Stimulated activated CD4-positive, alpha-beta T cell treated with anti-CD3 and anti-CD28 coated beads, Interleukin-15, amount 100 ng/mL, for 48 hours (primary cell): ENCODE data around the gene RIT1.

Experiments
- DNase-seq, 2 donors: peaks; one replicate each; pipeline ENCODE4 v3.0.0-alpha.2; 2020; ENCODE audit warnings: low read depth in 2 of 2

The RIT1 gene

DNA sequence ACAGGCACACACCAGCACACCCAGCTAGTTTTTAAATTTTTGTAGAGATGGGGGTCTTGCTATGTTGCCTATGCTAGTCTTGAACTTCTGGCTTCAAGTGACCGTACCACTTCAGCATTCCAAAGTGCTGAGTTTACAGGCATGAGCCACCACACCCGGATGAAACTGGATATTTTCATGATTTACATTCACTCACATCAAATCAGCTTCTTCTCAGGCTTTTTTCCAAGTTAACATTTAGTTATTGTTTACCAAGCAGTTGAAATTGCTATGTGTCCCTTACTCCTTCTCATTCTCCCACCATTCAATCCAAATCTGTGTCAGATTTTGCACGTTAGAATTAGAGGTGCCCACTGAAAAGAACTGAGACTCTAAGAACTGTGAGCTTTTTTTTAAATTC lies 18.4 kb downstream of the RIT1 start:
- no peak for DNase-seq

DNA sequence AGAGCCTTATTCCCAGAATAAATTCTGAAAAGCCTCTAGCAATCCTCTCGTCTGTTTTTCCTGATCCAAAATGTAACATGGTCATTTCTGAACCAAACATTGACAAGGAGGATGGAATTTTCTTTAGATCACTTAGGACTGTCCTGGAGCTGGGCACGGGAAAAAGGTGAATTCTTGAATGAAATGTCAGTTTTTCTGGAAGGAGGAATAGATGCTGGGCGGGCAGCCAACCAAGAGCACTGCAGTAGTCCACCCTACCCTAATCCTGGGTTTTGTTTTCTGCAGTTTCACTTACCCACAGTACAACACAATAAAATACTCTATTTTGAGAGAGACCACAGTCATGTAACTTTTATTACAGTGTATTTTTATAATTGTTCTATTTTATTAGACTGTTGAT lies 20.9 kb downstream of the RIT1 start:
- no peak for DNase-seq

- DNase-seq, result no peak
Measured at GRCh38 chr1:155889566-155889965, 21.6 kb downstream of the RIT1 start.

GRCh38 chr1:155888481-155888880 lies 22.7 kb downstream of the RIT1 start:
- no peak for DNase-seq

DNA sequence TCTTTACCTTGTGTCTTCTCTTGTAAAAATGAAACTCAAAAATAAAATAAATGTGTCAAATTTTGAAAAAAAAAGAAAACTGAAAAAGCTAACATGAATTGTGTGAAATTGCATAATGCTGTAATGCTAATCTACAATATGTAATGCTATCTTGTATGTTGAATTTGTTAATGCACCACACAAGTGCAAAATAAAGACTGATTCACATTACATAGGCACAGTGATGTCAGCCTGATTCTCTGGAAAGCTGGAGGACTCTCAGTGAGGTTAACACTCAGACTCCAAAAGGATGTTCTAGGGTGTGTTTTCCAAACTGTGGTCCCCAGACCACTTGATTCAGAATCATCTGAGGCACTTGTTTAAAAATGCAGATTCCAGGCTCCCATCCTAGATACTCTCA lies 26.2 kb downstream of the RIT1 start:
- no peak for DNase-seq

DNA sequence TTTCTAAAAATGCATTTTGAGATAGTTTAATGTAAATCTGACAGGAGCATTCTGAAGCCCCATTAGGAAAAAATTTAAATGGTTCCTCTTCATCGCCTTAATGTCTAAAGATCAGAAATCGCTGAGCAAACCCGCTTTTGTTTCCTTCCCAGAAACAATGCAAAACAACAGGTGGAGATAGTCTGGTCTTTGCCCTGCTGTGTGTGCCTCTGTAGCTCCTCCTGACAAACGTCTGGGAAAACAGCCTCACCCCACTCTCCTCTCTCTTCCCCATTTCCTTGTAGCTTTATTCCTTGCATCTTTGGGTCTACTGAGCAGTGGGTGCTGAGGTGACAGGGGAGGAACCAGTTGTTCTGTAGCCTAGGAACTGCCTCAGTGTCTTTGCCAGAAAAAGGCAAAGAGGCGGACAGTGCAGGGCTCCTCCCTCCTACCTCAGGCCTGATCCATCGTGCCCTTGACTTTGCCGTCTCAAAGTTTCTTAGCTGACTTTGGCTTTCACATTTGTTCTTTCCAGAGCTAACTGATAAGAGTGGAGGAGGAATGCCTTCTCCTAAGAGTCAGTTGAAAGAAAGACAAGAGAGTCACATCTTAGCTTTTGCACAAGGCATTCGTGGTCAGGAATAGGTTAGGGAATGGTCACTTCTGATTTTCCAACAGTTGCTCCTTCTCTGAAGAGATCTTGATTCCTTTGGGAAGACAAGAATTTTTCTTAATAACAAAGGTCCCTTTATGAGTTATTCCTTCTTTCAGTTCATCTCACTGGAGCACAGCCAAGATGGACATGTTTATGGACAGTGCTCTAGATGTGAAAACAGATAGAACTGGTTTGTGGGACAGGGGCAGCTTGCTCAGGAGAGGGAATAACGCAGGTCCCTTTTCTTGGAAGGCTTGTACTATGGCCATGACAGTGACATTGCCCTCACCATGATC lies 26.9 kb downstream of the RIT1 start:
- no peak for DNase-seq

- DNase-seq, result no peak
Measured at GRCh38 chr1:155882766-155883165, 28.4 kb downstream of the RIT1 start.

DNA sequence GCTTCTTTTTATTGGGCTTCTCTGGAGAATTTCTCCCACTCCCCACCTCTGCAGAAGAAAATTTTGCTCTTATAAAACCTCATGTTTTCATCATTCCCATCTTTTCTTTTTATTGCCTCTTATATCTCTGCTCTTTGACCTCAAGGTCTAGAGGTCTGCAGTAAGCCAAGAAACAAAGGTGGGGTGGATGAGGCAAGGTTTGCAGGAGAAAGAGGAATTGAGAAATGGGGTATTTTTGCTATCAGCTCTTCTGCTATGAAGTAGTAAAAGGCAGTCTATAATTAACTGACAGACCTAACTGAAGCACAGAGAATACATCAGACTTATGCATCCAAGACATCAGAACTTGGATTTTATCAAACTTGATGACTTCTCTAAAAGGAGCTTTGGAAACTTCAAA lies 28.9 kb downstream of the RIT1 start:
- DNase-seq, result no peak

DNA sequence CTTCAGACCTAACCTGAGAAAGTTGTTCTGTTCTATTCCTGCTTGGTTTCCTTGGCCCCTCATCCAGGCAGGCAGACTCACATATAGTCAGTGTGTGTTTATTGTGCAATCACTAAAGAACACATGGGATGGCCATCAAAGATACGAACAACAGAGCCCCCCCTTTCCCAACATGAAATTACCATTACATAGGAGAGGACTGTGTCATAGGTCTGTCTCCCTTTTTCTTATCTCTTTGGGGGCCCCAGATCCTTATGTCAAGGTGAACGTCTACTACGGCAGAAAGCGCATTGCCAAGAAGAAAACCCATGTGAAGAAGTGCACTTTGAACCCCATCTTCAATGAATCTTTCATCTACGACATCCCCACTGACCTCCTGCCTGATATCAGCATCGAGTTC lies 30.2 kb downstream of the RIT1 start:
- no peak for DNase-seq

GRCh38 chr1:155880251-155880650 lies 30.9 kb downstream of the RIT1 start:
- DNase-seq, result no peak

- no peak for DNase-seq
Measured at GRCh38 chr1:155877945-155878344, 33.2 kb downstream of the RIT1 start.

DNA sequence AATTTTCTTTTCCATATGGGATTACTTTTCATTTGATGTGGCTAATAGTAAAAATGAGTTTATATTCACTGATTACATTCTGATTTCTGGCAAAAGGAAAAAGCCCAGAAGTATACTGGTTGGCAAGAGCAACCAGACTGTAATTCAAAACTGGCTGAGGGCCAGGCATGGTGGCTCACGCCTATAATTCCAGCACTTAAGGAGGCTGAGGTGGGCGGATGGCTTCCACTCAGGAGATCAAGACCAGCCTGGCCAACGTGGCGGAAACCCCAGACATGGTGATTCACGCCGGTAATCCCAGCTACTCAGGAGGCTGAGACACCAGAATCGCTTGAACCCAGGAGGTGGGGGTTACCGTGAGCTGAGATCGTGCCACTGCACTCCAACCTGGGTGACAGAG lies 37.3 kb downstream of the RIT1 start:
- no peak for DNase-seq

GRCh38 chr1:155872527-155872926 lies 38.6 kb downstream of the RIT1 start:
- no peak for DNase-seq

DNA sequence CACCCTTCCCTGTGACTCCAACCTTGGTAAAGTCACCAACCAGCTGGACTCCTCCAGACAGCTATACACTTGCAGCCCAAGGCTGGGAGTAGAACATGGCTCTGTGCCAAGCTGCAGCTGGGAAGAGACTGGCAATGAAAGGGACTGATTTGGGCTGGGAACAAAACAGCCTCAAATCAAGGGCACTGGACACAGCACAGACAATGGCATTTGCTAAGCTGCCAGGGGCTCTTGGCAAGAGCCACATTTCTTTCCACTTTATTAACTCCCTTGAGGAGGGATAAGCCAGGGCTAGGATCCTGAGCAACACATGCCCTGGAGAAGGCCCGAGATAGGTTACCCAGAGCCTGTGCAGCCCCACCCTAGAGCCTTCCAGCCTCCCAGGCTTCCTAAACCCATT lies 39.8 kb downstream of the RIT1 start:
- DNase-seq, result no peak

DNA sequence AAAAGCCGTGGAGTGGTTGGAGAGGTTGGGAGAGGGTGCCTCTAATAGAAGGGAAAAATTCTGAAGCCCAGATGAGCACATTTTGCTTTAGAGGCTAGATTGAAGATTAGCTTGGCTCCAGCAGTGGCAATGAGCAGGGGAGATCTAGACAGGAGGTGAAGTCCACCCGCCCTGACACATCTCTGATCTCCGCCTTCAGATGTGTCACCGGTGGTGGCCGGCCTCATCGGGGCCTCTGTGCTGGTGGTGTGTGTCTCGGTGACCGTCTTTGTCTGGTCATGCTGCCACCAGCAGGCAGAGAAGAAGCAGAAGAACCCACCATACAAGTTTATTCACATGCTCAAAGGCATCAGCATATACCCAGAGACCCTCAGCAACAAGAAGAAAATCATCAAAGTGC lies 43.4 kb downstream of the RIT1 start:
- DNase-seq, result no peak

- no peak for DNase-seq
Measured at GRCh38 chr1:155864393-155864792, 46.8 kb downstream of the RIT1 start.

GRCh38 chr1:155861896-155862295 lies 49.3 kb downstream of the RIT1 start:
- no peak for DNase-seq

DNA sequence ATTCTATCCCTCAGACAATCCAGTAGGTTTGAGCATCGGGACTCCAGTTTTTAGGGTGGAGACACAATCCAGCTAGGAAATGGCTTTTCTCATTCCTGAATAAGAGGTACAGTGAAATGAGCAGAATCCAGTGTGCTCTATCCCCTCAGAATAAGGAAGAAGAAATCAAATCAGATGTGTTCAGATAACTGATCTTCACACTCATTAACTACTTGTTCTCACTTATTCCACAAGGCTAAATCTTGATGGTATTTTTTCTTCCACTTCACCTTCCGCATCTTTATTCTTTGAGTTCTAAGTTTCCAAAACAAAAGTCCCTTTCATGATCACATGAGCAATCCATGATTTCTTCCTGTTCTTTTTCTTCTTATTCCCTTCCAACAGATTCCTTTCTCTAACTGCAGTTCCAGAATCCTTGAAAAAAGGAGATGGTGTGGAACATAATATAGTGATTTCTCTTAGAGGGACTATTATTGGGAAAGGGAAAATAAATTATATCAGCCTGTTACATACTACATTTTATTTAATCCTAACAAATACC lies 50.1 kb downstream of the RIT1 start:
- DNase-seq, result no peak

GRCh38 chr1:155859881-155860871 lies 51.0 kb downstream of the RIT1 start:
- peak; percentile 13 to 43 for DNase-seq

DNA sequence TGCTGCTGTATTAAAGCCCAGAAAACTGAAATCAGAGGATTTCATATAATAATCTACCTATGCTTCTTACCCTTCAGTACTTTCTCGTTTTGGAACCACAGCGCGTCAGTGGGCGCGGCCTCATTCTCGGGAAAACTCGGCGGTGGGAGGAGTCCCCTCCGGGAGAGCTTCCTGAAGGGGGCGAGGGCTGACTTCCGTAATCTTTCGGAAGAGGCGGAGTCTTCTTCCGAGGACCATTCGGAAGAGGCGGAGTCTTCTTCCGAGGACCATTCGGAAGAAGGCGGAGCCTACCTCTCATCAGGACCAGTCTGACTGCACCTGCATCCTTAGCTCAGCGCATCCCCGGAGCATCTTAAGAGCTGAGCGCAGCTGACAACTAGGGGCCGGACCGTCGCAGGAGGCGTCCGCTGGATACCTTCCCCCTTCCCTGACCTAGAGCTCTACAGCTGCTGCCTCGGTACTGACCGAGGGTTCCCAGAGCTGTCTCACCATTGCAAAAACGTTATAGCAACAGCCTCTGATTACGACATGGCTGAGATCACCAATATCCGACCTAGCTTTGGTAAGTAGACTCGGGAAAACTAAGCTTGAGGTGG lies 51.8 kb downstream of the RIT1 start, which contains the start of gene SYT11:
TSS of gene SYT11 (plus strand) at position 334 of the 596 bp plus-strand sequence. CDS start at position 529, 195 bp downstream.
- peak; percentile 91 to 94 for DNase-seq

- no peak for DNase-seq
Measured at GRCh38 chr1:155858800-155859233, 52.3 kb downstream of the RIT1 start.
